ENCODE data around the gene KRT38. TPM values are rescaled to one million over a fixed set of nuclear protein-coding genes. Genes with fewer than 3 reads are reported as not detected.
"Not testable (repeated sequence)": the region's sequence is repeated elsewhere in the genome, so short reads cannot be mapped to it uniquely, and the experiment has no call there.

KRT38 gene
- total RNA-seq, 1 donor, result under 0.01 TPM

DNA sequence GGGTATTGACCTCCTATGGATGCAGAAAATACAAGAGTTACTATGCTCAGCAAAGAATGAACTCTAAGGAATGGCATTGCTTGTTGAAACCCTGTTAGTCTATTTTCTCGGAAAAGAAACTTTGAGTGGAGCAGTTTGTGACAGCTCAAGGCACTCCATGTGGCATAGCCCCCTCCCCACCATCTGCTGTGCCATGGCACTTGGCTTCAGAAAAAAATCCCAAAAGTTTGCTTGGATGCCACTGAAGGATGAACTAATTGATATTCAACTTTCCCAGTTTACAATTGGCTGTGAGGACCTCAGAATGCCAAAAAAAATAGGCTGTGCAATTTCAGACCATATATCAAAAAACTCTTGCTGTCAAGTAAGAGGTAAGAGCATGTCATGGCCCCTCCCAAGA, 45.2 kb downstream of the KRT38 start:
- Histone ChIP-seq H3K4me3 (ENCODE audit: insufficient read depth, low read length) (no peak overlapping the region), H2AFZ (ENCODE audit: low read length) (no peak overlapping the region), H3K9me3 (ENCODE audit: low read depth, low read length) (no peaks in the 10 kb centered on the region), H4K20me1 (ENCODE audit: insufficient read depth, low read length) (no peaks in the 10 kb centered on the region), H3K36me3 (ENCODE audit: insufficient read depth, low read length) (no peaks in the 10 kb centered on the region), H3K4me1 (ENCODE audit: insufficient read depth, low read length) (peaks cover 15% of the 10 kb centered on the region), H3K4me2 (ENCODE audit: insufficient read depth, low read length) (no peak overlapping the region), H3K79me2 (ENCODE audit: insufficient read depth, low read length) (no peaks in the 10 kb centered on the region), H3K27me3 (ENCODE audit: insufficient read depth, low read length) (no peaks in the 10 kb centered on the region), H3K27ac (ENCODE audit: low read depth, low read length) (no peak overlapping the region)
- TF ChIP-seq, protein P1, sequence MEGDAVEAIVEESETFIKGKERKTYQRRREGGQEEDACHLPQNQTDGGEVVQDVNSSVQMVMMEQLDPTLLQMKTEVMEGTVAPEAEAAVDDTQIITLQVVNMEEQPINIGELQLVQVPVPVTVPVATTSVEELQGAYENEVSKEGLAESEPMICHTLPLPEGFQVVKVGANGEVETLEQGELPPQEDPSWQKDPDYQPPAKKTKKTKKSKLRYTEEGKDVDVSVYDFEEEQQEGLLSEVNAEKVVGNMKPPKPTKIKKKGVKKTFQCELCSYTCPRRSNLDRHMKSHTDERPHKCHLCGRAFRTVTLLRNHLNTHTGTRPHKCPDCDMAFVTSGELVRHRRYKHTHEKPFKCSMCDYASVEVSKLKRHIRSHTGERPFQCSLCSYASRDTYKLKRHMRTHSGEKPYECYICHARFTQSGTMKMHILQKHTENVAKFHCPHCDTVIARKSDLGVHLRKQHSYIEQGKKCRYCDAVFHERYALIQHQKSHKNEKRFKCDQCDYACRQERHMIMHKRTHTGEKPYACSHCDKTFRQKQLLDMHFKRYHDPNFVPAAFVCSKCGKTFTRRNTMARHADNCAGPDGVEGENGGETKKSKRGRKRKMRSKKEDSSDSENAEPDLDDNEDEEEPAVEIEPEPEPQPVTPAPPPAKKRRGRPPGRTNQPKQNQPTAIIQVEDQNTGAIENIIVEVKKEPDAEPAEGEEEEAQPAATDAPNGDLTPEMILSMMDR (IDR thresholded peaks at IDR 0.05; ENCODE audit: extremely low read depth, low read depth, low read length), result no peak
- DNase-seq (ENCODE audit: insufficient read length, low spot score, missing footprints), result no peak

- H3K4me1 ChIP-seq (ENCODE audit: insufficient read depth, low read length), result peaks cover 15% of the 10 kb centered on the region
- not testable (repeated sequence) for H3K36me3 ChIP-seq (ENCODE audit: insufficient read depth, low read length); H3K4me2 ChIP-seq (ENCODE audit: insufficient read depth, low read length); H3K79me2 ChIP-seq (ENCODE audit: insufficient read depth, low read length); DNase-seq (ENCODE audit: insufficient read length, low spot score, missing footprints); H4K20me1 ChIP-seq (ENCODE audit: insufficient read depth, low read length); H3K27me3 ChIP-seq (ENCODE audit: insufficient read depth, low read length); H3K27ac ChIP-seq (ENCODE audit: low read depth, low read length); H2AFZ ChIP-seq (ENCODE audit: low read length); H3K9me3 ChIP-seq (ENCODE audit: low read depth, low read length); H3K4me3 ChIP-seq (ENCODE audit: insufficient read depth, low read length)
Observed at GRCh38 chr17:41395044-41395443, 45.7 kb downstream of the KRT38 start.

DNA sequence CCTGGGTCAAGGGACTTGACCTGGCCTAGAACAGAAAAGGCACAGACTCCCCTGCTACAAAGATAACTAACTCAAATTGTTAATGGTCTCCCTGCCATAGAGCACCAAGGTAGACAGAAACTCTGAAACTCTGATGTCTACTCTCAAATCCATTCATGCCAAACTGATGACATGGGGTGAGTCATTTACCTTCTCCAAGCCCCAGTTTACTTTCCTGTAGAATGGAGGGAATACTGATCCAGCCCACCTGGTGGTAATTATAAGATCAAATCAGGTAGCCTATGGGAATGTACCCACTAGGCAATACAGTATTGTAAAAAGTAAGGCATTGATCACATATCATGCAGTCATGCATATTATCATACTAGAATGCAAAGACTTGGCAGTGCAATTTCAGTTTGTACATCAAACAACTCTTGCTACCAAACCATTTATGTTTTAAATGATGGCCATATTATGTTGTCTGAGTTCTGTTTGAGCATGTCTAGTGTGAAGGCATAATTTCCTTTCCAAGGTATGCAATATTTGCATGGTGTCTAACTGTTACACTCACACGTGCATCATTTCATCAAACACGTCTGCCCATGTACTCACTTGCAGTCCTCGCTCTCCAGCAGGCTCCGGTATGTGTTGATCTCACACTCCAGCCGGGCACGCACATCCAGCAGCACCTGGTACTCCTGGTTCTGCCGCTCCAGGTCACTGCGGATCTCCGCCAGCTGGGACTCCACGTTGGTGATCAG, 46.4 kb downstream of the KRT38 start:
- Histone ChIP-seq H3K36me3 (ENCODE audit: insufficient read depth, low read length) (no peaks in the 10 kb centered on the region), H4K20me1 (ENCODE audit: insufficient read depth, low read length) (no peaks in the 10 kb centered on the region), H3K4me1 (ENCODE audit: insufficient read depth, low read length) (peaks cover 15% of the 10 kb centered on the region), H3K79me2 (ENCODE audit: insufficient read depth, low read length) (no peaks in the 10 kb centered on the region), H3K4me2 (ENCODE audit: insufficient read depth, low read length) (no peak overlapping the region), H3K9me3 (ENCODE audit: low read depth, low read length) (no peaks in the 10 kb centered on the region), H3K27ac (ENCODE audit: low read depth, low read length) (no peak overlapping the region), H3K27me3 (ENCODE audit: insufficient read depth, low read length) (no peaks in the 10 kb centered on the region), H2AFZ (ENCODE audit: low read length) (no peak overlapping the region), H3K4me3 (ENCODE audit: insufficient read depth, low read length) (no peak overlapping the region)
- TF ChIP-seq, protein P1 (IDR thresholded peaks at IDR 0.05; ENCODE audit: extremely low read depth, low read depth, low read length), result no peak
- DNase-seq (ENCODE audit: insufficient read length, low spot score, missing footprints), result no peak

DNA sequence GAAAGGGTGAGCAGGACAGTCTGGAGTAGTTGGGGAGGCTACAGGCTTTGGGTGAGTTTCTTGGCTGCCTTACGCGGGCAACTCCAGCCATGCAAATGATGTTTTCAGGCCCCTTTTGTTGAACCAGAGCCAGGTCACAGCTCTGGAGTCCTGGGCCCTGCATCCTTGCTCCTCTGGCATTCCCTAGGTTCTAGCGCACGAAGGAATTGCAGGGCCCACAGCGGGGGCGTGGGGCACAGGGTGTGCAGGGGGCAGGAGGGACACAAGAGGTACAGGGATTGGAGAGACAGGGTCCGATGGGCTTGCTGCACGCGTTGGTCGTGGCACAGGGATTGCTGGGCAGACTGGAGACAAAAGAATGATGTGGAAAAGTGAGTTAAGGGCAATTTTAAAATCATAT, 47.0 kb downstream of the KRT38 start:
- TF ChIP-seq, protein P1 (IDR thresholded peaks at IDR 0.05; ENCODE audit: extremely low read depth, low read depth, low read length), result no peak
- Histone ChIP-seq H3K4me1 (ENCODE audit: insufficient read depth, low read length) (peaks cover 15% of the 10 kb centered on the region), H3K27ac (ENCODE audit: low read depth, low read length) (no peak overlapping the region)

More for the DNA sequence above, 47.0 kb downstream of the KRT38 start:
- Histone ChIP-seq H3K79me2 (ENCODE audit: insufficient read depth, low read length) (no peaks in the 10 kb centered on the region), H4K20me1 (ENCODE audit: insufficient read depth, low read length) (no peaks in the 10 kb centered on the region), H3K4me3 (ENCODE audit: insufficient read depth, low read length) (no peak overlapping the region), H3K36me3 (ENCODE audit: insufficient read depth, low read length) (no peaks in the 10 kb centered on the region), H3K4me2 (ENCODE audit: insufficient read depth, low read length) (no peak overlapping the region), H3K27me3 (ENCODE audit: insufficient read depth, low read length) (no peaks in the 10 kb centered on the region), H2AFZ (ENCODE audit: low read length) (no peak overlapping the region), H3K9me3 (ENCODE audit: low read depth, low read length) (no peaks in the 10 kb centered on the region)
- no peak for DNase-seq (ENCODE audit: insufficient read length, low spot score, missing footprints)
